GM18508 (cell line): ENCODE data around the gene EDC3.

ENCODE experiments used
- ATAC-seq: cut with Tn5 transposase; IDR thresholded peaks from one replicate; pipeline ENCODE4 v1.9.1; 2021; ENCODE audit warnings: moderate number of reproducible peaks; ENCODE audit not compliant: insufficient read depth, unreplicated experiment

EDC3 gene

GRCh38 chr15:74589826-74590225 is 106.0 kb downstream of the EDC3 start:
- no peak for ATAC-seq

- no peak for ATAC-seq
Observed at GRCh38 chr15:74585857-74586256, 110.0 kb downstream of the EDC3 start.

GRCh38 chr15:74585191-74585590 is 110.6 kb downstream of the EDC3 start:
- no peak for ATAC-seq

- no peak for ATAC-seq
Observed at GRCh38 chr15:74584779-74585178, 111.0 kb downstream of the EDC3 start.

GRCh38 chr15:74584204-74584603 is 111.6 kb downstream of the EDC3 start:
- ATAC-seq = no peak
